Measurements from ENCODE around the gene STAC2.

The STAC2 gene

GRCh38 chr17:39209317-39210092 is 16.2 kb downstream of the STAC2 start:
- peak; percentile 72 to 73 for DNase-seq

GRCh38 chr17:39208893-39209292 is 16.9 kb downstream of the STAC2 start:
- DNase-seq, result no peak

GRCh38 chr17:39208136-39208535 is 17.6 kb downstream of the STAC2 start:
- no peak for DNase-seq

- no peak for DNase-seq
These were observed 20.6 kb downstream of the STAC2 start for GRCh38 chr17:39205112-39205526.

- no peak for DNase-seq
These were observed 21.5 kb downstream of the STAC2 start for GRCh38 chr17:39204245-39204644.

GRCh38 chr17:39200957-39201510 is 24.7 kb downstream of the STAC2 start:
- DNase-seq, result no peak

GRCh38 chr17:39200070-39200879 is 25.5 kb downstream of the STAC2 start, which contains the start of gene RPL19:
TSS of gene RPL19 (plus strand) at chr17:39200283. CDS start at chr17:39200345, 62 bp downstream.
- DNase-seq, result peak; percentile 79 to 83

GRCh38 chr17:39199820-39200069 is 26.0 kb downstream of the STAC2 start:
- DNase-seq, result peak; percentile 87 to 90

GRCh38 chr17:39198186-39198566 is 27.6 kb downstream of the STAC2 start:
- no peak for DNase-seq

GRCh38 chr17:39197380-39198185 is 28.2 kb downstream of the STAC2 start, which contains the start of gene CACNB1:
TSS of gene CACNB1 (minus strand) at chr17:39197669. CDS start at chr17:39197495, 174 bp downstream.
- peak; percentile 73 to 81 for DNase-seq

- DNase-seq, result no peak
These were observed 28.9 kb downstream of the STAC2 start for GRCh38 chr17:39196808-39197291.

GRCh38 chr17:39196241-39196807 is 29.4 kb downstream of the STAC2 start:
- DNase-seq, result no peak

- no peak for DNase-seq
These were observed 30.1 kb downstream of the STAC2 start for GRCh38 chr17:39195568-39196160.

- DNase-seq, result no peak
These were observed 30.7 kb downstream of the STAC2 start for GRCh38 chr17:39194985-39195524.

GRCh38 chr17:39194089-39194984 is 31.4 kb downstream of the STAC2 start:
- no peak for DNase-seq

- no peak for DNase-seq
These were observed 32.4 kb downstream of the STAC2 start for GRCh38 chr17:39193346-39193745.

GRCh38 chr17:39192901-39193300 is 32.8 kb downstream of the STAC2 start:
- no peak for DNase-seq

GRCh38 chr17:39191750-39192510 is 33.8 kb downstream of the STAC2 start:
- no peak for DNase-seq

GRCh38 chr17:39187152-39187830 is 38.5 kb downstream of the STAC2 start:
- DNase-seq, result no peak

Data from stimulated activated CD4-positive, alpha-beta T cell treated with anti-CD3 and anti-CD28 coated beads, Interleukin-2, amount 100 ng/mL, for 24 hours (primary cell).